HG02571 (cell line): ENCODE results near the gene ARHGAP5.
"Not testable (repeated sequence)": the region's sequence is repeated elsewhere in the genome, so short reads cannot be mapped to it uniquely, and the experiment has no call there.

Experiments
- ATAC-seq: cut with Tn5 transposase; IDR thresholded peaks from one replicate; pipeline ENCODE4 v1.9.1; 2021; ENCODE audit warnings: mild to moderate bottlenecking, moderate library complexity; ENCODE audit not compliant: unreplicated experiment

Gene ARHGAP5

GRCh38 chr14:32104803-32105202, 27.7 kb downstream of the ARHGAP5 start:
- no peak for ATAC-seq

- no peak for ATAC-seq
Observed at GRCh38 chr14:32109676-32110547, 32.8 kb downstream of the ARHGAP5 start.

GRCh38 chr14:32110548-32110896, 33.4 kb downstream of the ARHGAP5 start:
- ATAC-seq: no peak

- ATAC-seq: no peak
Observed at GRCh38 chr14:32121536-32121935, 44.4 kb downstream of the ARHGAP5 start.

DNA sequence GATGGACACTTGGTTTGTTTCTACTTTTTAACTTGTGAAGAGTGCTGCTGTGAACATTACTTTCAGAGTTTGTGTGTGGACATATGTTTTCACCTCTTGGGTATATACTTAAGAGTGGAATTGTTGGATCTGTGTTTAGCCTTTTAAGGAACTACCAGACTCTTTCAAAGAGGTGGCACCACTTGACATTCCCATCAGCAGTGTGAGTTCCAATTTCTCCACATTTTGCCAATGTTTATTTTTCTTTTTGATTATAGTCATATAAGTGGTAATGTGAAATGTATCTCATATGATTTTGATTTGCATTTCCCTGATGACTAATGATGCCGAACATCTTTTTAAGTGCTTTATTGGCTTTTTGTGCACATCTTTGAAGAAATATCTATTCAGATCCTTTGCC, 44.8 kb downstream of the ARHGAP5 start:
- no peak for ATAC-seq

- ATAC-seq: not testable (repeated sequence)
Observed at GRCh38 chr14:32126899-32127730, 50.0 kb downstream of the ARHGAP5 start.

GRCh38 chr14:32127731-32128654, 50.9 kb downstream of the ARHGAP5 start:
- ATAC-seq: not testable (repeated sequence)

DNA sequence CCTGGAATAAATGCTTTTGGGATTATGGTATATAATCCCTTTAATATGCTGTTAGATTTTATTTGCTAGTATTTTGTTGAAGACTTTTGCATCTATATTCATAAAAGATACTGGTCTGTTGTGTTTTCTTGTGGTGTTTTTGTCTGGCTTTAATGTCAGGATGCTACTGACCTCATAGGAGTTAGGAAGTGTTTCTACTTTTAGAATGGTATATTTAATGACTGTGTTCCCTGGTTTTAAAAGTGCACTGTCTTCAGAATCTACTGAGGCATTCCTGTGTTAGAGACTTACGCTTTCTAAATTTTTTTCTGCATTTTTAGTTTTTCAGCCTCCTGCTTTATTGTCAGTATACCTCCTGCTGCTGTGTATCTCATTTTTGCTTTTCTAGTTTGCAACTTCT, 51.6 kb downstream of the ARHGAP5 start:
- ATAC-seq: no peak

DNA sequence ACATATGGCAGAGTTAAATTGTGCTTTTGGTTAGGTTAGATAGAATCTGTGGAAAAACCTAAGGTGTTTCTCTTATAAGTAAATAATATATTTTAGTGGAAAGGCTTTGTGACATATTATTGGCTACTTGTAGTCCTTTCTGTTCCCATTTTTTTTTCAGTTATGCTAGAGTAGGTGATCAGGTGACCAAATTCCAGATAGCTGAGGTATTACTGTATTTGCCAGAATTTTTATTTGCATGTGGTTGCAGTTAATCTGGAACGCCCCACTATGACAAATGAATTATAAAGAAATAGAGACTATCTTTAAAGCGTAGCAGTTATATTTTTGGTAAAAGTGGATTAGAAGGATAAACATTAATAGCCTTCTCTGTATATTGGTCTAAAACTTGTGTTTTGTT, 52.0 kb downstream of the ARHGAP5 start:
- no peak for ATAC-seq

DNA sequence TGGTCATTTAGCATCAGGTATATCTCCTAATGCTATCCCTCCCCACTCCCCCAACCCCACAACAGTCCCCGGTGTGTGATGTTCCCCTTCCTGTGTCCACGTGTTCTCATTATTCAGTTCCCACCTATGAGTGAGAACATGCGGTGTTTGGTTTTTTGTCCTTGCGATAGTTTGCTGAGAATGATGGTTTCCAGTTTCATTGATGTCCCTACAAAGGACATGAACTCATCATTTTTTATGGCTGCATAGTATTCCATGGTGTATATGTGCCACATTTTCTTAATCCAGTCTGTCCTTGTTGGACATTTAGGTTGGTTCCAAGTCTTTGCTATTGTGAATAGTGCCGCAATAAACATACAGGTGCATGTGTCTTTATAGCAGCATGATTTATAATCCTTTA, 54.6 kb downstream of the ARHGAP5 start:
- ATAC-seq: not testable (repeated sequence)

GRCh38 chr14:32134448-32135097, 57.5 kb downstream of the ARHGAP5 start:
- no peak for ATAC-seq

- ATAC-seq: no peak
Observed at GRCh38 chr14:32136027-32136825, 59.1 kb downstream of the ARHGAP5 start.

GRCh38 chr14:32137313-32137712, 60.2 kb downstream of the ARHGAP5 start:
- no peak for ATAC-seq

DNA sequence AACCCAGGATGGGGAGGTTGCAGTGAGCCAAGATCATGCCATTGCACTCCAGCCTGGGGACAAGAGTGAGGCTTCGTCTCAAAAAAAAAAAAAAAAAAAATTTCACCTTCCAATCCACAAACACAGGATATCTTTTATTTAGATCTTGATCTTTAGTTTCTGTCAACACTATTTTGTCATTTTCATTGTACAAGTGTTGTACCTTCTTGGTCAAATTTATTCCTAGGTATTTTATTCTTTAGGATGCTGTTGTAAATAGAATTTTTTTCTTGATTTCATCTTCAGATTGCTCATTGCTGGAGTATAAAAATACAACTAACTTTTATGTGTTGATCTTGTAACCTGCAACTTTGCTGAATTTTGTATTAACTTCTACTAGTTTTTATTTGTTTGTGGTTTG, 60.8 kb downstream of the ARHGAP5 start:
- ATAC-seq: no peak

DNA sequence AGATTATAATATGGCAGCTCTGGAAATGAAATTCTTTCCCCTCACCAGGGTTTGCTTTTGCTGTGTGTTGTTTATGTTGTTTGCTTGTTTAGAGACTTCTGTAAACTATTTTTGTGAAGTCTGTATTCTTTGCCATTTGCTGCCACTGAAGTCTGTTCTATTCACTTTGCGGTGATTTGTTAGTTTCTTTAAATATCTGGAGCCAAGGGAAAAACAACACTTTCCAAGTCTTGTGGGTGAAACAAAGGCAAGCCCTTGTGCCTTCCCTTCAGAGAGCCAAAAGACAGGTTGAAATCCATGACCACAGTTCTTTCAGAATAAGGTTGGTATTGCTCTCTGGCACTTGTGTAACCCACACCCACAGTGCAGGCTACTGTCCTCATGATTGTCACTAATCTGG, 65.2 kb downstream of the ARHGAP5 start:
- ATAC-seq: no peak

GRCh38 chr14:32142754-32143437, 65.8 kb downstream of the ARHGAP5 start:
- no peak for ATAC-seq

- no peak for ATAC-seq
Observed at GRCh38 chr14:32150392-32150791, 73.3 kb downstream of the ARHGAP5 start.

- no peak for ATAC-seq
Observed at GRCh38 chr14:32166029-32166428, 88.9 kb downstream of the ARHGAP5 start.

GRCh38 chr14:32166924-32167323, 89.8 kb downstream of the ARHGAP5 start:
- no peak for ATAC-seq
